ENCODE measurements around the gene RIC8B.

Gene RIC8B

GRCh38 chr12:106924268-106924861, 149.9 kb downstream of the RIC8B start:
- TF ChIP-seq CTCF (IDR thresholded peaks at IDR 0.05; ENCODE audit: extremely low read depth, missing control alignments) = no peak

GRCh38 chr12:106926657-106927056, 152.2 kb downstream of the RIC8B start:
- DNase-seq (ENCODE audit: low spot score) = no peak
- TF ChIP-seq CTCF (IDR thresholded peaks at IDR 0.05; ENCODE audit: extremely low read depth, missing control alignments) = no peak

More at GRCh38 chr12:106924268-106924861, 149.9 kb downstream of the RIC8B start:
- DNase-seq (ENCODE audit: low spot score) = no peak

GRCh38 chr12:106934277-106934676, 159.8 kb downstream of the RIC8B start:
- TF ChIP-seq CTCF (IDR thresholded peaks at IDR 0.05; ENCODE audit: extremely low read depth, missing control alignments) = no peak
- no peak for DNase-seq (ENCODE audit: low spot score)

Measured in GM20000 (cell line).